Osteocyte (in vitro differentiated cells): ENCODE results near the gene ACTL9. TPM values are rescaled to one million over a fixed set of nuclear protein-coding genes. Genes with fewer than 3 reads are reported as not detected.

Experiments
- DNase-seq: peaks from one replicate; pipeline ENCODE4 v3.0.0; 2021; ENCODE audit warnings: mixed read lengths; ENCODE audit not compliant: unreplicated experiment; ENCODE audit errors: extremely low spot score
- H3K27ac Mint-ChIP-seq: one replicate; pipeline ENCODE4 v1.8.0; 2021; ENCODE audit warnings: mild to moderate bottlenecking, mixed read lengths; ENCODE audit not compliant: unreplicated experiment
- H3K27me3 Mint-ChIP-seq: one replicate; pipeline ENCODE4 v1.8.0; 2021; ENCODE audit warnings: mixed read lengths; ENCODE audit not compliant: unreplicated experiment
- H3K36me3 Mint-ChIP-seq: one replicate; pipeline ENCODE4 v1.8.0; 2021; ENCODE audit warnings: mixed read lengths; ENCODE audit not compliant: unreplicated experiment
- H3K4me1 Mint-ChIP-seq: one replicate; pipeline ENCODE4 v1.8.0; 2021; ENCODE audit warnings: mixed read lengths; ENCODE audit not compliant: unreplicated experiment
- H3K4me3 Mint-ChIP-seq: one replicate; pipeline ENCODE4 v1.8.0; 2021; ENCODE audit warnings: mild to moderate bottlenecking, moderate library complexity, mixed read lengths; ENCODE audit not compliant: unreplicated experiment
- H3K9me3 Mint-ChIP-seq: one replicate; pipeline ENCODE4 v1.8.0; 2021; ENCODE audit warnings: mixed read lengths; ENCODE audit not compliant: unreplicated experiment
- total RNA-seq: library from RNA; stranded (reverse); gene quantifications from 2 replicates; pipeline ENCODE4 v1.2.1, GENCODE V29; 2021
- TF ChIP-seq, protein P1 (sequence below): fragments of 200-600 bp; sonication (generic); IDR thresholded peaks from 2 replicates; pipeline ENCODE4 v1.5.0; 2021; ENCODE audit warnings: antibody characterized with exemption, mild to moderate bottlenecking, moderate library complexity

Gene ACTL9
- total RNA-seq, 1 donor from 2014 or later = not detected

DNA sequence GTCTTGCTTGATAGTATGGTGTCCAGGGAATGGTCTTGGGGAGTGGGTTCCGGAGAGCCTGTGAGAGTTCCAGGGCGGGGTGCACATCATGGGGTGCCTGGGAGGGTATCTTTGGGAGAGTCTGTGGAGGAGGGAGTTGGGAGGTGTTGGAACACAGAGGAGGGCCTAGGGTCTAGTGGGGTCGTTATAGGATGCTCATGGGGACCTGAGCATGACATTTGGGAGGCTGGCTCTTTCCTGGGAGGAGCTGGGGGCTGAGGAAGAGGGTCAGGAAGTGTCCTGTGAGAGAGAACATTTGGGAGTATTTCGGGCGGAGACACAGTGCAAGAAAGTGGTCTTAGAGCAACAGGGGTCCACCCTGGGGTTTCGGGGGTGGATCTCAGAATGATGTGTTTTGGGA, 2.7 kb downstream of the ACTL9 start:
- Mint-ChIP-seq H3K36me3 (no peaks in the 10 kb centered on the region), H3K27me3 (peaks cover 2% of the 10 kb centered on the region), H3K4me1 (no peaks in the 10 kb centered on the region), H3K4me3 (no peak overlapping the region), H3K27ac (no peak overlapping the region), H3K9me3 (peaks cover 20% of the 10 kb centered on the region)
- DNase-seq = peak; percentile 73
- TF ChIP-seq, protein P1, sequence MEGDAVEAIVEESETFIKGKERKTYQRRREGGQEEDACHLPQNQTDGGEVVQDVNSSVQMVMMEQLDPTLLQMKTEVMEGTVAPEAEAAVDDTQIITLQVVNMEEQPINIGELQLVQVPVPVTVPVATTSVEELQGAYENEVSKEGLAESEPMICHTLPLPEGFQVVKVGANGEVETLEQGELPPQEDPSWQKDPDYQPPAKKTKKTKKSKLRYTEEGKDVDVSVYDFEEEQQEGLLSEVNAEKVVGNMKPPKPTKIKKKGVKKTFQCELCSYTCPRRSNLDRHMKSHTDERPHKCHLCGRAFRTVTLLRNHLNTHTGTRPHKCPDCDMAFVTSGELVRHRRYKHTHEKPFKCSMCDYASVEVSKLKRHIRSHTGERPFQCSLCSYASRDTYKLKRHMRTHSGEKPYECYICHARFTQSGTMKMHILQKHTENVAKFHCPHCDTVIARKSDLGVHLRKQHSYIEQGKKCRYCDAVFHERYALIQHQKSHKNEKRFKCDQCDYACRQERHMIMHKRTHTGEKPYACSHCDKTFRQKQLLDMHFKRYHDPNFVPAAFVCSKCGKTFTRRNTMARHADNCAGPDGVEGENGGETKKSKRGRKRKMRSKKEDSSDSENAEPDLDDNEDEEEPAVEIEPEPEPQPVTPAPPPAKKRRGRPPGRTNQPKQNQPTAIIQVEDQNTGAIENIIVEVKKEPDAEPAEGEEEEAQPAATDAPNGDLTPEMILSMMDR = no peak

- Mint-ChIP-seq H3K27ac (no peak overlapping the region), H3K9me3 (peaks cover 20% of the 10 kb centered on the region), H3K36me3 (no peaks in the 10 kb centered on the region), H3K27me3 (peaks cover 2% of the 10 kb centered on the region), H3K4me1 (no peaks in the 10 kb centered on the region), H3K4me3 (no peak overlapping the region)
- DNase-seq = peak; percentile 80
- TF ChIP-seq, protein P1 = no peak
These were observed 3.1 kb downstream of the ACTL9 start for GRCh38 chr19:8695501-8695900.

- Mint-ChIP-seq H3K27ac (no peak overlapping the region), H3K9me3 (peaks cover 7% of the 10 kb centered on the region), H3K4me3 (no peak overlapping the region), H3K36me3 (no peaks in the 10 kb centered on the region), H3K27me3 (peaks cover 2% of the 10 kb centered on the region), H3K4me1 (no peaks in the 10 kb centered on the region)
- no peak for DNase-seq
- TF ChIP-seq, protein P1 = no peak
These were observed 7.6 kb downstream of the ACTL9 start for GRCh38 chr19:8690753-8691539.

DNA sequence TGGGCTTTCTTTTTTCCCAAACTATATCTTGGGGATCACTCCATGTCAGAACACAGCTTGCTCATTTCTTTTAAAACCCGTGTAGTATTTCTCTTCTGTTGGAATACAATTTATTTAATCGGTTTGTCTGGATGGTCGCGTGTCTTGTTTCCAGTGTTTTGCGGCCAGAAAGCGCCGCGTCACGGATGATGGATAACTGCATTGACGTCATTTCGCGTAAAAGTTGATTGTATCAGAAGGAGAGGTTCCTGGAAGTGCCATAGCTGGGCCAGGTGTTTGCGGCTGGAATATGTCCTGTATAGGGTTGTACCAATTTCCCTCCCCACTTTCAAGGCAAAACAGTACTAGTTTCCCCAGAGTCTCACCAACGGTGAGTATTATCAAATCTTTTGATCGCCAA, 9.7 kb downstream of the ACTL9 start:
- H3K27ac Mint-ChIP-seq = no peak overlapping the region
- H3K27me3 Mint-ChIP-seq = peaks cover 2% of the 10 kb centered on the region
- TF ChIP-seq, protein P1 = no peak
- DNase-seq = no peak
- H3K4me3 Mint-ChIP-seq = no peak overlapping the region
- H3K36me3 Mint-ChIP-seq = no peaks in the 10 kb centered on the region
- no peaks in the 10 kb centered on the region for H3K4me1 Mint-ChIP-seq
- no peaks in the 10 kb centered on the region for H3K9me3 Mint-ChIP-seq

DNA sequence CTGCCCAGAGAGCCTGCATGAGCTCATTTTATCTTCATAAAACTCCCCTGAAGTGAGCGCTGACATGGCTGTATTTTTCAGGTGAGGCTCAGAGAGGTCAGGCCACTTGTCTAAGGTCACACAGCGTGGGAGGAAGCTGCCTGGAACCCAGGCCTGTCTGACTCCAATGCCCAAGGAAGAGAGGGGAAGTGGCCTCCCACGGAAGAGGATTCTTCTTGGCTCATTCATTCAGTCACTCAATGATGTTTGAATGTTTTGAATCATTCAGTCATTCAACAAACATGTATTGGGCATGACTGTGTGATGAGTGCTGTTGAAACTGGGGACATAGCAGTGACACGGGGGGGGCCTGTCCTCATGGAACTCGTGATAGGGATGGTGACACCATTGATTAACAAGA, 12.0 kb downstream of the ACTL9 start:
- TF ChIP-seq, protein P1 = no peak
- Mint-ChIP-seq H3K9me3 (peaks cover 3% of the 10 kb centered on the region), H3K4me1 (no peaks in the 10 kb centered on the region), H3K27me3 (no peaks in the 10 kb centered on the region), H3K4me3 (no peak overlapping the region), H3K36me3 (no peaks in the 10 kb centered on the region), H3K27ac (no peak overlapping the region)
- no peak for DNase-seq
